H9 (cell line): ENCODE data around the gene RAB39A. TPM values are rescaled to one million over a fixed set of nuclear protein-coding genes. Genes with fewer than 3 reads are reported as not detected.

ENCODE experiments used
- DNase-seq: peaks from one replicate; pipeline ENCODE4 v3.0.0-alpha.2; 2017
- H2AFZ ChIP-seq: one replicate; pipeline ENCODE4 v1.6.1; 2013; ENCODE audit warnings: mild to moderate bottlenecking, low read length, control low read depth, moderate library complexity
- H2AK5ac ChIP-seq: 2 replicates; pipeline ENCODE4 v1.6.1; 2013; ENCODE audit warnings: low read length, control low read depth, mixed read lengths; ENCODE audit not compliant: insufficient read length
- H2BK120ac ChIP-seq: one replicate; pipeline ENCODE4 v1.6.1; 2013; ENCODE audit warnings: low read depth, mild to moderate bottlenecking, low read length, control low read depth, inconsistent platforms; ENCODE audit not compliant: poor library complexity, severe bottlenecking
- H2BK12ac ChIP-seq: 2 replicates; pipeline ENCODE4 v1.6.1; 2013; ENCODE audit warnings: low read length, control low read depth, mixed read lengths, low read depth; ENCODE audit not compliant: insufficient read length
- H2BK15ac ChIP-seq: 2 replicates; pipeline ENCODE4 v1.6.1; 2013; ENCODE audit warnings: low read depth, low read length, control low read depth
- H2BK20ac ChIP-seq: one replicate; pipeline ENCODE4 v1.6.1; 2013; ENCODE audit warnings: low read depth, mild to moderate bottlenecking, low read length, control low read depth, inconsistent platforms; ENCODE audit not compliant: poor library complexity, severe bottlenecking
- H2BK5ac ChIP-seq: 2 replicates; pipeline ENCODE4 v1.6.1; 2013; ENCODE audit warnings: low read length, control low read depth, mixed read lengths; ENCODE audit not compliant: insufficient read length
- H3K14ac ChIP-seq: 2 replicates; pipeline ENCODE4 v1.6.1; 2013; ENCODE audit warnings: low read length, control low read depth; ENCODE audit not compliant: insufficient read depth
- H3K18ac ChIP-seq: 2 replicates; pipeline ENCODE4 v1.6.1; 2013; ENCODE audit warnings: low read depth, mild to moderate bottlenecking, mixed read lengths, low read length, control low read depth; ENCODE audit not compliant: insufficient read length
- H3K23ac ChIP-seq: 2 replicates; pipeline ENCODE4 v1.6.1; 2013; ENCODE audit warnings: low read length, control low read depth, mixed read lengths, low read depth; ENCODE audit not compliant: insufficient read length
- H3K23me2 ChIP-seq: 2 replicates; pipeline ENCODE4 v1.6.1; 2013; ENCODE audit warnings: low read depth, mild to moderate bottlenecking, mixed read lengths, low read length, control low read depth; ENCODE audit not compliant: insufficient read length, poor library complexity, severe bottlenecking
- H3K27ac ChIP-seq: 2 replicates; pipeline ENCODE4 v1.5.1; 2013; ENCODE audit warnings: low read length, control low read depth, mixed read lengths, low read depth; ENCODE audit not compliant: insufficient read length
- H3K27me3 ChIP-seq: 2 replicates; pipeline ENCODE4 v1.6.1; 2013; ENCODE audit warnings: low read length, control low read depth, inconsistent platforms; ENCODE audit not compliant: insufficient read depth
- H3K4ac ChIP-seq: 2 replicates; pipeline ENCODE4 v1.6.1; 2013; ENCODE audit warnings: low read depth, mild to moderate bottlenecking, control low read depth, inconsistent platforms, low read length, moderate library complexity
- H3K4me1 ChIP-seq: 2 replicates; pipeline ENCODE4 v1.6.1; 2013; ENCODE audit warnings: low read length, control low read depth, inconsistent platforms; ENCODE audit not compliant: insufficient read depth
- H3K4me2 ChIP-seq: 2 replicates; pipeline ENCODE4 v1.6.1; 2013; ENCODE audit warnings: low read length, control low read depth, mixed read lengths; ENCODE audit not compliant: insufficient read length, insufficient read depth
- H3K56ac ChIP-seq: 2 replicates; pipeline ENCODE4 v1.6.1; 2013; ENCODE audit warnings: low read depth, mild to moderate bottlenecking, mixed read lengths, low read length, control low read depth; ENCODE audit not compliant: insufficient read length
- H3K79me1 ChIP-seq: 2 replicates; pipeline ENCODE4 v1.6.1; 2013; ENCODE audit warnings: low read depth, mild to moderate bottlenecking, moderate library complexity, low read length, control low read depth, inconsistent platforms; ENCODE audit not compliant: insufficient read depth, poor library complexity, severe bottlenecking
- H3K79me2 ChIP-seq: 2 replicates; pipeline ENCODE4 v1.6.1; 2013; ENCODE audit warnings: low read length, control low read depth, inconsistent platforms; ENCODE audit not compliant: insufficient read depth
- H3K9ac ChIP-seq: 2 replicates; pipeline ENCODE4 v1.6.1; 2013; ENCODE audit warnings: low read length, control low read depth, mixed read lengths; ENCODE audit not compliant: insufficient read length; ENCODE audit errors: extremely low read depth
- H3K9me3 ChIP-seq: one replicate; pipeline ENCODE4 v1.6.1; 2013; ENCODE audit warnings: low read depth, low read length, inconsistent platforms; ENCODE audit not compliant: control insufficient read depth
- H3T11ph ChIP-seq: one replicate; pipeline ENCODE4 v1.6.1; 2013; ENCODE audit warnings: mild to moderate bottlenecking, low read length, control low read depth, inconsistent platforms
- H4K20me1 ChIP-seq: one replicate; pipeline ENCODE4 v1.6.1; 2013; ENCODE audit not compliant: control insufficient read depth, insufficient read length, insufficient read depth
- H4K5ac ChIP-seq: 2 replicates; pipeline ENCODE4 v1.6.1; 2013; ENCODE audit warnings: low read depth, mild to moderate bottlenecking, mixed read lengths, low read length, control low read depth; ENCODE audit not compliant: insufficient read length
- H4K8ac ChIP-seq: replicated peaks from 2 replicates; pipeline ENCODE4 v1.6.1; 2013; ENCODE audit warnings: low read length, control low read depth, mixed read lengths, low read depth; ENCODE audit not compliant: insufficient read length
- H4K91ac ChIP-seq: 2 replicates; pipeline ENCODE4 v1.6.1; 2013; ENCODE audit warnings: low read depth, mild to moderate bottlenecking, moderate library complexity, mixed read lengths, low read length, control low read depth; ENCODE audit not compliant: insufficient read length
- H3K27ac Mint-ChIP-seq, 3 experiments: 2 replicates in 2 of 3; 3 replicates in 1 of 3; pipeline ENCODE4 v1.8.0; 2020 to 2021; ENCODE audit warnings: mixed read lengths in 3 of 3, mild to moderate bottlenecking in 1 of 3, moderate library complexity in 1 of 3
- H3K27me3 Mint-ChIP-seq: 2 replicates; pipeline ENCODE4 v1.8.0; 2021; ENCODE audit warnings: low read depth, mild to moderate bottlenecking, moderate library complexity, mixed read lengths
- H3K36me3 Mint-ChIP-seq, 3 experiments: 2 replicates in 2 of 3; 3 replicates in 1 of 3; pipeline ENCODE4 v1.8.0; 2020 to 2021; ENCODE audit warnings: low read depth in 3 of 3, mixed read lengths in 3 of 3; ENCODE audit not compliant: insufficient read depth in 1 of 3
- H3K4me1 Mint-ChIP-seq, 2 experiments: 2 replicates each; pipeline ENCODE4 v1.8.0; 2020; ENCODE audit warnings: mixed read lengths in 2 of 2
- H3K4me3 Mint-ChIP-seq, 2 experiments: 2 replicates in 1 of 2; 3 replicates in 1 of 2; pipeline ENCODE4 v1.8.0; 2020 to 2021; ENCODE audit warnings: mild to moderate bottlenecking in 2 of 2, mixed read lengths in 2 of 2, moderate library complexity in 1 of 2
- H3K9me3 Mint-ChIP-seq, 2 experiments: 2 replicates in 1 of 2; 3 replicates in 1 of 2; pipeline ENCODE4 v1.8.0; 2020; ENCODE audit warnings: mild to moderate bottlenecking in 2 of 2, mixed read lengths in 2 of 2, moderate library complexity in 1 of 2
- WGBS: extraction: QIAGEN DNeasy Blood & Tissue Kit; methylation state at CpG from one replicate; pipeline ENCODE4 v1.1.7; 2013; ENCODE audit warnings: missing lambda C conversion rate, low lambda C conversion rate, mixed read lengths; ENCODE audit not compliant: insufficient read length; ENCODE audit errors: extremely low coverage; 5-methylcytosine and 5-hydroxymethylcytosine counted together
- total RNA-seq: library from RNA; stranded (reverse); gene quantifications from 2 replicates; pipeline ENCODE4 v1.2.1, GENCODE V29; 2021
- TF ChIP-seq, protein P1 (sequence below): fragments of 200-600 bp; sonication (generic); conservative IDR thresholded peaks from 3 replicates; pipeline ENCODE4 v1.8.0; 2021; ENCODE audit warnings: antibody characterized with exemption, mild to moderate bottlenecking

The RAB39A gene
- total RNA-seq, 1 experiment from 2014 or later = 9.7 TPM

DNA sequence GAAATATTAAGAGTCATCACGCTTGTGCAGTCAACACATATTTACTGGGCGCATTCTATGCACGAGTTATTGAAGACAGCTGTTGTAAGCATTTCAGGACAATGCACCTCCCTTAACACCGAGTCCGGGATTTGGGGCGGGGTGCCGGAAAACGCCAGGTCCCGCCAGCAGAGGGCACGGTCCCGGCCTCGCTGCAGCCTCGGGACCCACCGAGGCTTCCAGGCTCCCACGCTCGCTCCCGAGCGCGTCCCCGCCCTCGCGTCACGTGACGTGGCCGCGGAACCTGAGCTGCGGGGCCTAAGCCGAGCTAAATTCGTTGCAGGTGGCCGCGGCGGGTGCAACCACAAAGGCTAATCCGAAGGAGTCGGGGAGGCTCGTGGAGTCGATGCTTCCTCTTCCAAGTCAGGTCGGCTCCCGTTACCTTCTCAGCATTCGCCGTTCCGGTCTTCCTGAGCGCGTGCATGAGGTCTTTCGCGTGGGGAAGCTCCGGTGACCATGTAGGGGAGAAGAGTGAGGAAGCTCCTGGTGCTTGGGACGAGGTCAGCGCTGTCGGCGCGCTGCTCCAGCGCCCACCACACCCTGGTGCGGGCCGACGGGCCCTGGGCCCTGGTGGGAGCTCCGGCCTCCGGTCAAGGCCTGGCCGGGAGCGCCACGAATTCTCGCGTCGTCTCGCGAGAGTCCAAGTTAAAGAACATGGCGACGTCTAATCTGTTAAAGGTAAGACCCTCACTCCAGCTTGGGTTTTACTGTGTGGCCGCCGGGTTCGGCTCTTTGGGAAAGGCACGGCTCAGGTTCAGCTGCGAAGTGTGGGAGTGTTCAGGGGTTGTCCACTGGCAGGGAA is 80.6 kb downstream of the RAB39A start, which contains the start of gene CUL5:
CUL5 (plus strand) TSS at position 243 of the 841 bp plus-strand sequence; CDS start at position 694, 451 bp downstream.
- Histone ChIP-seq H2BK5ac (peak within 1 kb of the TSS; percentile 67), H3K9ac (peak within 1 kb of the TSS; percentile 99), H3K14ac (peak within 1 kb of the TSS; percentile 98), H3K56ac (no peak within 1 kb of the TSS), H2BK12ac (no peak within 1 kb of the TSS), H2AFZ (no peak within 1 kb of the TSS), H3K18ac (peak within 1 kb of the TSS; percentile 96), H3T11ph (no peak within 1 kb of the TSS), H3K23ac (no peak within 1 kb of the TSS), H3K79me1 (no peaks in the 10 kb centered on the region), H2AK5ac (no peak within 1 kb of the TSS), H3K4me2 (peak within 1 kb of the TSS; percentile 89), H2BK20ac (no peak within 1 kb of the TSS), H4K5ac (peak within 1 kb of the TSS; percentile 77), H2BK120ac (no peak within 1 kb of the TSS), H3K79me2 (peaks cover 15% of the 10 kb centered on the region; the same call in 1 of the 2 replicates), H3K23me2 (peaks cover 8% of the 10 kb centered on the region), H3K4ac (no peak within 1 kb of the TSS), H3K9me3 (no peaks in the 10 kb centered on the region), H3K27ac (peak within 1 kb of the TSS; percentile 5), H4K91ac (peak within 1 kb of the TSS; percentile 29), H4K8ac (no peak within 1 kb of the TSS), H3K27me3 (no peaks in the 10 kb centered on the region), H2BK15ac (no peak within 1 kb of the TSS; the same call in 1 of the 2 replicates), H4K20me1 (no peaks in the 10 kb centered on the region), H3K4me1 (no peaks in the 10 kb centered on the region; the same call in 1 of the 2 replicates)
- H3K4me1 Mint-ChIP-seq = peaks cover 14 to 17% of the 10 kb centered on the region in 2 experiments
- no peaks in the 10 kb centered on the region for H3K36me3 Mint-ChIP-seq
- peak; percentile 91 for DNase-seq
- no CpG with 5 or more reads among the region's 72 CpGs for WGBS
- no peaks in the 10 kb centered on the region for H3K27me3 Mint-ChIP-seq
- TF ChIP-seq, protein P1, sequence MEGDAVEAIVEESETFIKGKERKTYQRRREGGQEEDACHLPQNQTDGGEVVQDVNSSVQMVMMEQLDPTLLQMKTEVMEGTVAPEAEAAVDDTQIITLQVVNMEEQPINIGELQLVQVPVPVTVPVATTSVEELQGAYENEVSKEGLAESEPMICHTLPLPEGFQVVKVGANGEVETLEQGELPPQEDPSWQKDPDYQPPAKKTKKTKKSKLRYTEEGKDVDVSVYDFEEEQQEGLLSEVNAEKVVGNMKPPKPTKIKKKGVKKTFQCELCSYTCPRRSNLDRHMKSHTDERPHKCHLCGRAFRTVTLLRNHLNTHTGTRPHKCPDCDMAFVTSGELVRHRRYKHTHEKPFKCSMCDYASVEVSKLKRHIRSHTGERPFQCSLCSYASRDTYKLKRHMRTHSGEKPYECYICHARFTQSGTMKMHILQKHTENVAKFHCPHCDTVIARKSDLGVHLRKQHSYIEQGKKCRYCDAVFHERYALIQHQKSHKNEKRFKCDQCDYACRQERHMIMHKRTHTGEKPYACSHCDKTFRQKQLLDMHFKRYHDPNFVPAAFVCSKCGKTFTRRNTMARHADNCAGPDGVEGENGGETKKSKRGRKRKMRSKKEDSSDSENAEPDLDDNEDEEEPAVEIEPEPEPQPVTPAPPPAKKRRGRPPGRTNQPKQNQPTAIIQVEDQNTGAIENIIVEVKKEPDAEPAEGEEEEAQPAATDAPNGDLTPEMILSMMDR = peak; percentile 93
- no peaks in the 10 kb centered on the region for H3K9me3 Mint-ChIP-seq
- peak within 1 kb of the TSS; percentile 92 to 99 (median 99) for H3K27ac Mint-ChIP-seq
- H3K4me3 Mint-ChIP-seq = peak within 1 kb of the TSS; percentile 98 to 99
